HepG2 (cell line): ENCODE data around the gene TRIM23. TPM values are rescaled to one million over a fixed set of nuclear protein-coding genes. Genes with fewer than 3 reads are reported as not detected.
A peak's percentile ranks its signal among the peaks of the same experiment; 100 is the strongest.

Experiments
- CBX2 ChIP-seq, 2 experiments: fragments of 200-600 bp in 1 of 2; sonication (generic); formaldehyde crosslinking in 1 of 2; IDR thresholded peaks; 2 replicates each; pipeline versions ENCODE4 v1.7.0 to v1.8.1; 2018 to 2022; ENCODE audit warnings: low read depth in 2 of 2, low read length in 1 of 2, mild to moderate bottlenecking in 1 of 2, missing genetic modification reagents in 1 of 2
- MIXL1 ChIP-seq: IDR thresholded peaks from 2 replicates; pipeline ENCODE4 v1.6.1; 2016
- NAIF1 ChIP-seq: sonication (generic); formaldehyde crosslinking; IDR thresholded peaks from 2 replicates; pipeline ENCODE4 v1.5.0; 2020; ENCODE audit warnings: mild to moderate bottlenecking, missing genetic modification reagents, borderline replicate concordance
- PRPF4 ChIP-seq: fragments of 200-400 bp; formaldehyde crosslinking; IDR thresholded peaks from 2 replicates; pipeline ENCODE4 v1.6.1; 2016; ENCODE audit warnings: low read length, low read depth; ENCODE audit not compliant: poor library complexity, severe bottlenecking
- RORA ChIP-seq: sonication (generic); formaldehyde crosslinking; IDR thresholded peaks from 2 replicates; pipeline ENCODE4 v1.5.0; 2020; ENCODE audit warnings: mild to moderate bottlenecking, missing genetic modification reagents, moderate library complexity
- SMC3 ChIP-seq: IDR thresholded peaks from 2 replicates; pipeline ENCODE4 v1.6.1; 2011; ENCODE audit warnings: low read length, improper control_type of control experiment
- U2AF2 ChIP-seq: fragments of 200-400 bp; formaldehyde crosslinking; IDR thresholded peaks from 2 replicates; pipeline ENCODE4 v1.6.1; 2017; ENCODE audit warnings: low read depth, mild to moderate bottlenecking, low read length
- ZNF274 ChIP-seq: sonication (generic); formaldehyde crosslinking; IDR thresholded peaks from 2 replicates; pipeline ENCODE4 v1.5.1; 2020; ENCODE audit warnings: mild to moderate bottlenecking, missing genetic modification reagents
- ZNF326 ChIP-seq: sonication (generic); formaldehyde crosslinking; IDR thresholded peaks from 2 replicates; pipeline ENCODE4 v1.4.0; 2020; ENCODE audit warnings: missing genetic modification reagents, borderline replicate concordance
- ZNF460 ChIP-seq: sonication (generic); formaldehyde crosslinking; IDR thresholded peaks from 2 replicates; pipeline ENCODE4 v1.5.1; 2020; ENCODE audit warnings: missing genetic modification reagents, mild to moderate bottlenecking, borderline replicate concordance
- ZNF589 ChIP-seq: sonication (generic); formaldehyde crosslinking; conservative IDR thresholded peaks from 2 replicates; pipeline ENCODE4 v1.8.0; 2022; ENCODE audit warnings: mild to moderate bottlenecking, moderate library complexity, missing genetic modification reagents
- ZNF616 ChIP-seq: sonication (generic); formaldehyde crosslinking; IDR thresholded peaks from 2 replicates; pipeline ENCODE4 v1.5.0; 2020; ENCODE audit warnings: low read depth, mild to moderate bottlenecking, missing genetic modification reagents
- ZNF841 ChIP-seq: sonication (generic); formaldehyde crosslinking; IDR thresholded peaks from 2 replicates; pipeline ENCODE4 v1.8.1; 2023; ENCODE audit warnings: missing genetic modification reagents, borderline replicate concordance
- polyA plus RNA-seq, 8 experiments: library from polyadenylated mRNA; depleted of rRNA in 3 of 8; stranded (reverse) in 7 of 8; unstranded in 1 of 8; fragments of >200 nt; fragmentation: Illumina TruSeq in 4 of 8; extraction: Trizol in 4 of 8; gene quantifications; 2 replicates each; pipeline versions ENCODE4 v1.2.1 to v1.2.3, GENCODE V29; 2011 to 2016; ENCODE audit warnings: low read depth in 4 of 8, missing spikeins in 1 of 8, mixed read lengths in 1 of 8; ENCODE audit not compliant: insufficient read depth in 1 of 8
- total RNA-seq, 5 experiments: library from RNA; depleted of rRNA; stranded (reverse); fragments of >200 nt; fragmentation: Illumina TruSeq; extraction: Trizol; gene quantifications; 2 replicates each; pipeline ENCODE4 v1.2.3, GENCODE V29; 2016; ENCODE audit warnings: low read depth in 1 of 5
- TF ChIP-seq, protein P1 (sequence below): sonication (generic); formaldehyde crosslinking; IDR thresholded peaks from 2 replicates; pipeline ENCODE4 v1.8.0; 2022; ENCODE audit warnings: missing genetic modification reagents, mild to moderate bottlenecking, moderate library complexity, borderline replicate concordance
- TF ChIP-seq, protein P2 (sequence below): sonication (generic); formaldehyde crosslinking; IDR thresholded peaks from 2 replicates; pipeline ENCODE4 v1.5.1; 2020; ENCODE audit warnings: mild to moderate bottlenecking, missing genetic modification reagents, borderline replicate concordance
- TF ChIP-seq, protein P3 (sequence below): IDR thresholded peaks from 2 replicates; pipeline ENCODE4 v1.6.1; 2012; ENCODE audit warnings: low read depth, low read length, improper control_type of control experiment
- TF ChIP-seq, protein P4 (sequence below): sonication (generic); formaldehyde crosslinking; IDR thresholded peaks from 2 replicates; pipeline ENCODE4 v1.5.0; 2020; ENCODE audit warnings: missing genetic modification reagents
- TF ChIP-seq, protein P5 (sequence below): fragments of 450-650 bp; IDR thresholded peaks from 2 replicates; pipeline ENCODE4 v1.6.1; 2017; ENCODE audit warnings: mild to moderate bottlenecking

Gene TRIM23
- total and polyA plus RNA-seq, 2 of the 13 experiments (the other 11 are each of a cell fraction or from before 2014, with no cell fraction given), result 4.6 to 11.4 TPM

DNA sequence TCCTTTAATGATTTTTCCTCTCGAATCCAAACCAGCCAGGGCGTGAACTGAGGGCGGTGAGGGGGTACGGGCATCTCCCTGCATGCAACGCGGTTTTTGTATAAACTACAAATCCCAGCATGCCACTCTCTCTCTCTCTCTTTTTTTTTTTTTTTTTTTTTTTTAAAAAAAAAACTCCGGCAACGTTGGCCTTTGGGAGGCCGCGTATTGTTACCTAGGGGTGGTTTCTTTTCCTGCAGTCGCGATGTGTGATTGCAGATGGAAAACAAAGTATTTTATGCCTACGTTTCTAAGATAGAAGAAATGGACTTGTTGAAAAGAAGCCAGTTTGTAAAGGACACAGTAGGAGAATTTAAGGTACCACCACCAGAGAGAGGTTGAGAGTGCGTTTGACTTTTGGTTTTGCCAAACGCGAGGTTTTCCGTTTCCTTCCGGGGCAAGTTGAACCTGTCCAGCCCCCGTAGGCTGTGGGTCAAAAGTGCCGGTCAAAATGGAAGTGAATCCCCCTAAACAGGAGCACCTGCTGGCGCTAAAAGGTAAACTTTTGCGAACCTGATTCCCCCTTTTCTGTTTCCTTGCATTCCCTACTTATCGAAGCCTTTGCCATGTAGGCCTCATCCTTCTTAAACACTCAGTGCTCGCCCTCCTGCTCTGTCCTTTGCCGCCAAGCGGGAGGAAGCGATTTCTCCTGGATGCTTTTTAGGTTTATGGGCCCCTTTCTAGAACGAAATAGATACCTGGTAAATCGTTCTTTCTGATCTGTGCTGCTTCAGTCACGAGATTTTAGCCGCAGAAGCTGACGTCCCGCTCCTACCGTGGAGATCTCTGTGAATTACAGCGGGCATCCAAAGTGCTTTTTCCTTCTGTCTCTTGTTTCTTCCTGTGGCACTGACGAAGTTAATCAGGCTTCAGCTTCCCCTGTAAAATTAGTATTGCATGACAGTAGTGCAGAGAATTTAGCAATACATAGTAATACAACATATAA lies 730 bp upstream of the TRIM23 start, which contains the start of the genes SHLD3 and TRAPPC13 (continued):
- TF ChIP-seq NAIF1 (CRISPR knock-in tag), result no peak
- TF ChIP-seq, protein P1, sequence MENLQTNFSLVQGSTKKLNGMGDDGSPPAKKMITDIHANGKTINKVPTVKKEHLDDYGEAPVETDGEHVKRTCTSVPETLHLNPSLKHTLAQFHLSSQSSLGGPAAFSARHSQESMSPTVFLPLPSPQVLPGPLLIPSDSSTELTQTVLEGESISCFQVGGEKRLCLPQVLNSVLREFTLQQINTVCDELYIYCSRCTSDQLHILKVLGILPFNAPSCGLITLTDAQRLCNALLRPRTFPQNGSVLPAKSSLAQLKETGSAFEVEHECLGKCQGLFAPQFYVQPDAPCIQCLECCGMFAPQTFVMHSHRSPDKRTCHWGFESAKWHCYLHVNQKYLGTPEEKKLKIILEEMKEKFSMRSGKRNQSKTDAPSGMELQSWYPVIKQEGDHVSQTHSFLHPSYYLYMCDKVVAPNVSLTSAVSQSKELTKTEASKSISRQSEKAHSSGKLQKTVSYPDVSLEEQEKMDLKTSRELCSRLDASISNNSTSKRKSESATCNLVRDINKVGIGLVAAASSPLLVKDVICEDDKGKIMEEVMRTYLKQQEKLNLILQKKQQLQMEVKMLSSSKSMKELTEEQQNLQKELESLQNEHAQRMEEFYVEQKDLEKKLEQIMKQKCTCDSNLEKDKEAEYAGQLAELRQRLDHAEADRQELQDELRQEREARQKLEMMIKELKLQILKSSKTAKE (CRISPR knock-in tag), result no peak
- no peak for TF ChIP-seq PRPF4
- TF ChIP-seq, protein P2, sequence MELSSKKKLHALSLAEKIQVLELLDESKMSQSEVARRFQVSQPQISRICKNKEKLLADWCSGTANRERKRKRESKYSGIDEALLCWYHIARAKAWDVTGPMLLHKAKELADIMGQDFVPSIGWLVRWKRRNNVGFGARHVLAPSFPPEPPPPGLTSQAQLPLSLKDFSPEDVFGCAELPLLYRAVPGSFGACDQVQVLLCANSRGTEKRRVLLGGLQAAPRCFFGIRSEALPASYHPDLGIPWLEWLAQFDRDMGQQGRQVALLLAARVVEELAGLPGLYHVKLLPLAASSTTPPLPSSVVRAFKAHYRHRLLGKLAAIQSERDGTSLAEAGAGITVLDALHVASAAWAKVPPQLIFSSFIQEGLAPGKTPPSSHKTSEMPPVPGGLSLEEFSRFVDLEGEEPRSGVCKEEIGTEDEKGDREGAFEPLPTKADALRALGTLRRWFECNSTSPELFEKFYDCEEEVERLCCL (CRISPR knock-in tag), result no peak
- no peak for TF ChIP-seq MIXL1 (CRISPR knock-in tag)
- TF ChIP-seq, protein P3, sequence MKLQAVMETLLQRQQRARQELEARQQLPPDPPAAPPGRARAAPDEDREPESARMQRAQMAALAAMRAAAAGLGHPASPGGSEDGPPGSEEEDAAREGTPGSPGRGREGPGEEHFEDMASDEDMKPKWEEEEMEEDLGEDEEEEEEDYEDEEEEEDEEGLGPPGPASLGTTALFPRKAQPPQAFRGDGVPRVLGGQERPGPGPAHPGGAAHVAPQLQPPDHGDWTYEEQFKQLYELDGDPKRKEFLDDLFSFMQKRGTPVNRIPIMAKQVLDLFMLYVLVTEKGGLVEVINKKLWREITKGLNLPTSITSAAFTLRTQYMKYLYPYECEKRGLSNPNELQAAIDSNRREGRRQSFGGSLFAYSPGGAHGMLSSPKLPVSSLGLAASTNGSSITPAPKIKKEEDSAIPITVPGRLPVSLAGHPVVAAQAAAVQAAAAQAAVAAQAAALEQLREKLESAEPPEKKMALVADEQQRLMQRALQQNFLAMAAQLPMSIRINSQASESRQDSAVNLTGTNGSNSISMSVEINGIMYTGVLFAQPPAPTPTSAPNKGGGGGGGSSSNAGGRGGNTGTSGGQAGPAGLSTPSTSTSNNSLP, result no peak
- TF ChIP-seq, protein P4, sequence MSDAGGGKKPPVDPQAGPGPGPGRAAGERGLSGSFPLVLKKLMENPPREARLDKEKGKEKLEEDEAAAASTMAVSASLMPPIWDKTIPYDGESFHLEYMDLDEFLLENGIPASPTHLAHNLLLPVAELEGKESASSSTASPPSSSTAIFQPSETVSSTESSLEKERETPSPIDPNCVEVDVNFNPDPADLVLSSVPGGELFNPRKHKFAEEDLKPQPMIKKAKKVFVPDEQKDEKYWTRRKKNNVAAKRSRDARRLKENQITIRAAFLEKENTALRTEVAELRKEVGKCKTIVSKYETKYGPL (CRISPR knock-in tag), result no peak
- no peak for TF ChIP-seq ZNF460 (CRISPR knock-in tag)
- no peak for TF ChIP-seq ZNF841 (CRISPR knock-in tag)
- no peak for TF ChIP-seq ZNF326 (CRISPR knock-in tag)
- TF ChIP-seq ZNF274 (CRISPR knock-in tag), result no peak
- TF ChIP-seq ZNF616 (CRISPR knock-in tag), result no peak
- TF ChIP-seq U2AF2, result 0 out of 2 replicates have a peak, but pooled peaks have one; percentile 4
- no peak for TF ChIP-seq RORA
- TF ChIP-seq CBX2 (IDR thresholded peaks at IDR 0.05; ENCODE audit: low read depth, low read length), result no peak
- no peak for TF ChIP-seq CBX2 (CRISPR knock-in tag; IDR thresholded peaks at IDR 0.05; ENCODE audit: low read depth)
- no peak for TF ChIP-seq SMC3
- TF ChIP-seq ZNF589 (CRISPR knock-in tag), result no peak
- TF ChIP-seq, protein P5, sequence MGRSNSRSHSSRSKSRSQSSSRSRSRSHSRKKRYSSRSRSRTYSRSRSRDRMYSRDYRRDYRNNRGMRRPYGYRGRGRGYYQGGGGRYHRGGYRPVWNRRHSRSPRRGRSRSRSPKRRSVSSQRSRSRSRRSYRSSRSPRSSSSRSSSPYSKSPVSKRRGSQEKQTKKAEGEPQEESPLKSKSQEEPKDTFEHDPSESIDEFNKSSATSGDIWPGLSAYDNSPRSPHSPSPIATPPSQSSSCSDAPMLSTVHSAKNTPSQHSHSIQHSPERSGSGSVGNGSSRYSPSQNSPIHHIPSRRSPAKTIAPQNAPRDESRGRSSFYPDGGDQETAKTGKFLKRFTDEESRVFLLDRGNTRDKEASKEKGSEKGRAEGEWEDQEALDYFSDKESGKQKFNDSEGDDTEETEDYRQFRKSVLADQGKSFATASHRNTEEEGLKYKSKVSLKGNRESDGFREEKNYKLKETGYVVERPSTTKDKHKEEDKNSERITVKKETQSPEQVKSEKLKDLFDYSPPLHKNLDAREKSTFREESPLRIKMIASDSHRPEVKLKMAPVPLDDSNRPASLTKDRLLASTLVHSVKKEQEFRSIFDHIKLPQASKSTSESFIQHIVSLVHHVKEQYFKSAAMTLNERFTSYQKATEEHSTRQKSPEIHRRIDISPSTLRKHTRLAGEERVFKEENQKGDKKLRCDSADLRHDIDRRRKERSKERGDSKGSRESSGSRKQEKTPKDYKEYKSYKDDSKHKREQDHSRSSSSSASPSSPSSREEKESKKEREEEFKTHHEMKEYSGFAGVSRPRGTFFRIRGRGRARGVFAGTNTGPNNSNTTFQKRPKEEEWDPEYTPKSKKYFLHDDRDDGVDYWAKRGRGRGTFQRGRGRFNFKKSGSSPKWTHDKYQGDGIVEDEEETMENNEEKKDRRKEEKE, result no peak
